GM23338 (cell line): ENCODE measurements around the gene AK2. TPM values are rescaled to one million over a fixed set of nuclear protein-coding genes. Genes with fewer than 3 reads are reported as not detected.

Experiments
- ATAC-seq: fragments of 200-7000 bp; cut with Tn5 transposase; 3 replicates; pipeline ENCODE4 v1.9.1; 2020
- DNase-seq: peaks from one replicate; pipeline ENCODE4 v3.0.0-alpha.2; 2015; ENCODE audit warnings: low spot score
- H2AFZ ChIP-seq: fragments of 200-600 bp; sonication (generic); 2 replicates; pipeline ENCODE4 v1.8.0; 2016; ENCODE audit warnings: antibody characterized with exemption, mild to moderate bottlenecking, moderate library complexity
- H3F3A ChIP-seq: fragments of 200-600 bp; sonication (generic); replicated peaks from 2 replicates; pipeline ENCODE4 v1.8.0; 2017; ENCODE audit warnings: antibody characterized with exemption, mixed run types, low read depth
- H3K27ac ChIP-seq: fragments of 200-600 bp; sonication (generic); 2 replicates; pipeline ENCODE4 v1.6.1; 2016; ENCODE audit warnings: low read depth
- H3K27me3 ChIP-seq: fragments of 200-600 bp; sonication (generic); 2 replicates; pipeline ENCODE4 v1.8.0; 2016; ENCODE audit warnings: mild to moderate bottlenecking, mixed run types, moderate library complexity; ENCODE audit not compliant: insufficient read depth
- H3K36me3 ChIP-seq: fragments of 200-600 bp; sonication (generic); 2 replicates; pipeline ENCODE4 v1.8.0; 2016; ENCODE audit warnings: mild to moderate bottlenecking; ENCODE audit not compliant: insufficient read depth
- H3K4me1 ChIP-seq: fragments of 200-600 bp; sonication (generic); 2 replicates; pipeline ENCODE4 v1.8.0; 2016; ENCODE audit warnings: mild to moderate bottlenecking, moderate library complexity; ENCODE audit not compliant: insufficient read depth
- H3K4me2 ChIP-seq: fragments of 200-600 bp; sonication (generic); 2 replicates; pipeline ENCODE4 v1.7.1; 2017; ENCODE audit warnings: mixed run types
- H3K4me3 ChIP-seq: fragments of 200-600 bp; sonication (generic); 2 replicates; pipeline ENCODE4 v1.6.1; 2016; ENCODE audit warnings: mixed run types
- H3K79me2 ChIP-seq: fragments of 200-600 bp; sonication (generic); replicated peaks from 2 replicates; pipeline ENCODE4 v1.8.0; 2017; ENCODE audit warnings: mild to moderate bottlenecking; ENCODE audit not compliant: insufficient read depth
- H3K9me2 ChIP-seq: fragments of 200-600 bp; sonication (generic); 2 replicates; pipeline ENCODE4 v1.8.0; 2017; ENCODE audit not compliant: insufficient read depth
- H4K20me1 ChIP-seq: fragments of 200-600 bp; sonication (generic); replicated peaks from 2 replicates; pipeline ENCODE4 v1.8.0; 2017; ENCODE audit warnings: mild to moderate bottlenecking; ENCODE audit not compliant: insufficient read depth
- H3K27ac Mint-ChIP-seq: 2 replicates; pipeline ENCODE4 v1.8.0; 2020; ENCODE audit warnings: inconsistent platforms, mild to moderate bottlenecking, moderate library complexity, mixed read lengths
- H3K27me3 Mint-ChIP-seq: 3 replicates; pipeline ENCODE4 v1.8.0; 2022; ENCODE audit warnings: low read depth, mild to moderate bottlenecking, moderate library complexity, mixed read lengths, inconsistent platforms; ENCODE audit not compliant: insufficient read depth, poor library complexity
- H3K36me3 Mint-ChIP-seq: 3 replicates; pipeline ENCODE4 v1.8.0; 2021; ENCODE audit warnings: low read depth, mild to moderate bottlenecking, inconsistent platforms, moderate library complexity, mixed read lengths
- H3K4me1 Mint-ChIP-seq: 3 replicates; pipeline ENCODE4 v1.8.0; 2020; ENCODE audit warnings: mild to moderate bottlenecking, inconsistent platforms, mixed read lengths
- H3K4me3 Mint-ChIP-seq: 3 replicates; pipeline ENCODE4 v1.8.0; 2021; ENCODE audit warnings: moderate library complexity, mild to moderate bottlenecking, inconsistent platforms, mixed read lengths
- H3K9me3 Mint-ChIP-seq: 3 replicates; pipeline ENCODE4 v1.8.0; 2020; ENCODE audit warnings: moderate library complexity, mild to moderate bottlenecking, inconsistent platforms, mixed read lengths
- CREB1 ChIP-seq: fragments of 250-450 bp; sonication (Bioruptor Pico); IDR thresholded peaks from 2 replicates; pipeline ENCODE4 v1.5.0; 2020; ENCODE audit warnings: low read depth, mild to moderate bottlenecking, moderate library complexity
- CTCF ChIP-seq, 2 experiments: fragments of 200-600 bp in 1 of 2; sonication (generic) in 1 of 2; conservative IDR thresholded peaks; 2 replicates each; pipeline versions ENCODE4 v1.5.1 to v1.6.1; 2016 to 2017; ENCODE audit warnings: antibody characterized with exemption in 2 of 2, low read depth in 2 of 2, mild to moderate bottlenecking in 2 of 2, moderate library complexity in 1 of 2
- ETS1 ChIP-seq: IDR thresholded peaks from 2 replicates; pipeline ENCODE4 v1.6.1; 2016; ENCODE audit warnings: antibody characterized with exemption
- EZH2phosphoT487 ChIP-seq: fragments of 200-600 bp; sonication (generic); IDR thresholded peaks from one replicate; pipeline ENCODE4 v1.8.1; 2018; ENCODE audit warnings: antibody characterized with exemption; ENCODE audit not compliant: unreplicated experiment
- JUNB ChIP-seq: IDR thresholded peaks from one replicate; pipeline ENCODE4 v1.6.1; 2016; ENCODE audit warnings: antibody characterized with exemption; ENCODE audit not compliant: unreplicated experiment
- NANOG ChIP-seq: IDR thresholded peaks from 2 replicates; pipeline ENCODE4 v1.6.1; 2016; ENCODE audit warnings: antibody characterized with exemption, borderline replicate concordance
- POLR2AphosphoS5 ChIP-seq: IDR thresholded peaks from 2 replicates; pipeline ENCODE4 v1.6.1; 2016; ENCODE audit warnings: antibody characterized with exemption, low read depth
- REST ChIP-seq: IDR thresholded peaks from one replicate; pipeline ENCODE4 v1.6.1; 2018; ENCODE audit warnings: antibody characterized with exemption; ENCODE audit not compliant: unreplicated experiment
- STAT1 ChIP-seq: IDR thresholded peaks from one replicate; pipeline ENCODE4 v1.6.1; 2016; ENCODE audit warnings: antibody characterized with exemption; ENCODE audit not compliant: unreplicated experiment
- ZNF114 ChIP-seq: fragments of 250-450 bp; sonication (Bioruptor Pico); IDR thresholded peaks from 2 replicates; pipeline ENCODE4 v1.5.0; 2020; ENCODE audit warnings: mild to moderate bottlenecking, moderate library complexity
- ZNF331 ChIP-seq: fragments of 250-450 bp; sonication (Bioruptor Pico); IDR thresholded peaks from 2 replicates; pipeline ENCODE4 v1.5.0; 2020; ENCODE audit warnings: low read depth, mild to moderate bottlenecking, moderate library complexity
- polyA plus RNA-seq: library from polyadenylated mRNA; unstranded; fragments of >200 nt; fragmentation: Nextera tagmentation; extraction: Ambion mirVana; gene quantifications from 2 replicates; pipeline ENCODE4 v1.2.1, GENCODE V29; 2016
- total RNA-seq: library from RNA; depleted of rRNA; stranded (reverse); fragments of >200 nt; shearing (Covaris generic); gene quantifications from 2 replicates; pipeline ENCODE4 v1.2.3, GENCODE V29; 2014

AK2 gene
- total and polyA plus RNA-seq, 2 experiments from 2014 or later, result 125 to 142 TPM

DNA sequence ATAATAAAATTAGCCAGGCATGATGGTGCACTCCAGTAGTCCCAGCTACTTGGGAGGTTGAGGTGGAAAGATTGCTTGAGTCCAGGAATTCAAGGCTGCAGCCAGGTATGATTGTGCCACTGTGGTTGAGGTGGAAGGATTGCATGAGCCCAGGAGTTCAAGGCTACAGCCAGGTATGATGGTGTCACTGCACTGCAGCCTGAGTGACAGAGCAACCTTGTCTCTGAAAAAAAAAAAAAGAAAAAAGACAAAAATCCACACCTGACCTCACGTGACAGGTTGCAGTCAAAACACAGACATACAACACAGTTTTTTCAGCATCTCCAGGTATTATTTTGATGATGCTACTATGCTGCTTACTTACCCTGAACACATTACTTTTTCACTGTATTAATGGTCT lies 4.3 kb upstream of the AK2 start (continued):
- no peak for TF ChIP-seq ZNF331 (CRISPR knock-in tag)
- no peak for TF ChIP-seq NANOG
- no peak for TF ChIP-seq STAT1
- no peak for TF ChIP-seq EZH2phosphoT487
- no peak for TF ChIP-seq CREB1
- TF ChIP-seq JUNB, result no peak

GRCh38 chr1:33039840-33040239 lies 3.2 kb upstream of the AK2 start:
- no peak for DNase-seq
- Mint-ChIP-seq H3K27ac (no peak overlapping the region), H3K9me3 (peaks cover 10% of the 10 kb centered on the region), H3K36me3 (peaks cover 4% of the 10 kb centered on the region; the same call in 1 of the 3 replicates), H3K4me3 (no peak overlapping the region), H3K27me3 (peaks cover 6% of the 10 kb centered on the region), H3K4me1 (peaks cover 8% of the 10 kb centered on the region; the same call in 2 of the 3 replicates)
- ATAC-seq, result no peak
- no peaks in the 10 kb centered on the region for H3K36me3 ChIP-seq
- H2AFZ ChIP-seq, result no peak overlapping the region
- H3F3A ChIP-seq, result no peaks in the 10 kb centered on the region
- TF ChIP-seq ZNF114 (CRISPR knock-in tag) (no peak), CTCF (conservative IDR thresholded peaks at IDR 0.05; ENCODE audit: low read depth in 2 of 2) (no peak), POLR2AphosphoS5 (no peak), STAT1 (no peak), CREB1 (no peak), JUNB (no peak), ETS1 (no peak), EZH2phosphoT487 (no peak), REST (no peak)
- no peak overlapping the region for H3K4me2 ChIP-seq
- peaks cover 9% of the 10 kb centered on the region for H4K20me1 ChIP-seq
- H3K27me3 ChIP-seq, result peaks cover 8% of the 10 kb centered on the region
- H3K79me2 ChIP-seq, result peaks cover 17% of the 10 kb centered on the region
- no peak overlapping the region for H3K27ac ChIP-seq
- peaks cover 5% of the 10 kb centered on the region; the same call in 1 of the 2 replicates for H3K9me2 ChIP-seq
- H3K4me3 ChIP-seq, result no peak overlapping the region
- peaks cover 11% of the 10 kb centered on the region for H3K4me1 ChIP-seq
